BJ (cell line): ENCODE results near the gene TENT5A. TPM values are rescaled to one million over a fixed set of nuclear protein-coding genes. Genes with fewer than 3 reads are reported as not detected.

Source experiments
- CTCF ChIA-PET: fragments of 350-600 bp; formaldehyde crosslinking; extraction: SDS; loops from one replicate; lab custom pipeline; 2021; ENCODE audit warnings: antibody characterized with exemption, inconsistent platforms; lab: Yijun Ruan, JAX
- POLR2A ChIA-PET: fragments of 300-600 bp; sonication (Branson Sonifier 250); formaldehyde crosslinking; extraction: SDS; loops from one replicate; lab custom pipeline; 2021; ENCODE audit warnings: antibody characterized with exemption; lab: Charles Lee
- DNase-seq: peaks from one replicate; pipeline ENCODE4 v3.0.0-alpha.2; 2011; ENCODE audit warnings: low read depth
- H3K27me3 ChIP-seq: 2 replicates; pipeline ENCODE4 v1.6.0; 2011; ENCODE audit warnings: low read length; ENCODE audit not compliant: control insufficient read depth, insufficient read depth
- H3K36me3 ChIP-seq: 2 replicates; pipeline ENCODE4 v1.5.1; 2011; ENCODE audit warnings: low read length; ENCODE audit not compliant: control insufficient read depth, insufficient read depth
- H3K4me3 ChIP-seq: 2 replicates; pipeline ENCODE4 v1.5.1; 2011; ENCODE audit warnings: low read depth, mild to moderate bottlenecking, control low read depth, low read length
- polyA plus RNA-seq: library from polyadenylated mRNA; depleted of rRNA; stranded (reverse); fragments of >200 nt; gene quantifications from 2 replicates; pipeline ENCODE4 v1.2.3, GENCODE V29; 2011
- TF ChIP-seq, protein P1 (sequence below): IDR thresholded peaks from 2 replicates; pipeline ENCODE4 v1.5.1; 2011; ENCODE audit warnings: low read depth, mild to moderate bottlenecking, control low read depth, inconsistent platforms, low read length, moderate library complexity; ENCODE audit not compliant: insufficient read depth

Gene TENT5A
- polyA plus RNA-seq, 1 experiment, result 9.7 TPM

DNA sequence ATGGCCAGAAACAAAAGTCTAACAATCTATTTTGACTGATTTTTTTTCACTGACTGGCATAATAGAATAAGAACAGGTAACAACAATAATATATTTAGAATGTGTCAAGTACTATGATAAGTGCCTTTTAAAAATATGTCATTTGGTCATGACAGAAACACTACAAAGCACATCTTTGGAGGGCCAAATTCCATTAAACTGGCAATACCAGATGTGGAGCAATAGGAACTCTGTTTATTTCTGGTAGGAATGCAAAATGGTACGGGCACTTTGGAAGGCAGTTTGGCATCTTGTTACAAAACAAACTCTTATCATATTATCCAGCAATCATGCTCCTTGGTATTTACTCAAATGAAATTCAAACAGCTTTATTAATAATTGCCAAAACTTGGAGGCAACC lies 39.3 kb downstream of the TENT5A start:
- H3K36me3 ChIP-seq, result no peaks in the 10 kb centered on the region
- ChIA-PET CTCF (no interaction called here), POLR2A (no interaction called here)
- TF ChIP-seq, protein P1, sequence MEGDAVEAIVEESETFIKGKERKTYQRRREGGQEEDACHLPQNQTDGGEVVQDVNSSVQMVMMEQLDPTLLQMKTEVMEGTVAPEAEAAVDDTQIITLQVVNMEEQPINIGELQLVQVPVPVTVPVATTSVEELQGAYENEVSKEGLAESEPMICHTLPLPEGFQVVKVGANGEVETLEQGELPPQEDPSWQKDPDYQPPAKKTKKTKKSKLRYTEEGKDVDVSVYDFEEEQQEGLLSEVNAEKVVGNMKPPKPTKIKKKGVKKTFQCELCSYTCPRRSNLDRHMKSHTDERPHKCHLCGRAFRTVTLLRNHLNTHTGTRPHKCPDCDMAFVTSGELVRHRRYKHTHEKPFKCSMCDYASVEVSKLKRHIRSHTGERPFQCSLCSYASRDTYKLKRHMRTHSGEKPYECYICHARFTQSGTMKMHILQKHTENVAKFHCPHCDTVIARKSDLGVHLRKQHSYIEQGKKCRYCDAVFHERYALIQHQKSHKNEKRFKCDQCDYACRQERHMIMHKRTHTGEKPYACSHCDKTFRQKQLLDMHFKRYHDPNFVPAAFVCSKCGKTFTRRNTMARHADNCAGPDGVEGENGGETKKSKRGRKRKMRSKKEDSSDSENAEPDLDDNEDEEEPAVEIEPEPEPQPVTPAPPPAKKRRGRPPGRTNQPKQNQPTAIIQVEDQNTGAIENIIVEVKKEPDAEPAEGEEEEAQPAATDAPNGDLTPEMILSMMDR, result no peak
- H3K4me3 ChIP-seq, result no peak overlapping the region
- H3K27me3 ChIP-seq, result no peaks in the 10 kb centered on the region
- DNase-seq, result no peak

DNA sequence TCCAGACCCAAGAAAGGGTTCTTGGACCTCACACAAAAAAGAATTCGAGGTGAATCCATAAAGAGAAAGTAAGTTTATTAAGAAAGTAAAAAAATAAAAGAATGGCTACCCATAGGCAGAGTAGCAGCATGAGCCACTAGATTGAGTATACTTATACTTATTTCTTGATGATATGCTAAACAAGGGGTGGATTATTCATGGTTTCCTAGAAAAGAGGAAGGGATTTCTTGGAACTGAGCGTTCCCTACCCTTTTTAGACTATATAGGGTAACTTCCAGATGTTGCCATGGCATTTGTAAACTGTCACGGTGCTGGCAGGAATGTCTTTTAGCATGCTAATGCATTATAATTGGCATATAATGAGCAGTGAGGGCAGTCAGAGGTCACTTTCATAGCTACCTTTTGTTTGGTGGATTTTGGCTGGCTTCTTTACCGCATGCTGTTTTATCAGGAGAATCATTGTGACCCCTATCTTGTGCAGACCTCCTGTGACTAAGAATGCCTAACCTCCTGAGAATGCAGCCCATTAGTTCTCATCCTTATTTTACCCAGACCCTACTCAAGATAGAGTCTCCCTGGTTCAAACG lies 44.3 kb downstream of the TENT5A start:
- ChIA-PET POLR2A (no interaction called here), CTCF (no interaction called here)
- Histone ChIP-seq H3K4me3 (no peak overlapping the region), H3K36me3 (no peaks in the 10 kb centered on the region), H3K27me3 (no peaks in the 10 kb centered on the region)
- TF ChIP-seq, protein P1, result no peak
- DNase-seq, result no peak

DNA sequence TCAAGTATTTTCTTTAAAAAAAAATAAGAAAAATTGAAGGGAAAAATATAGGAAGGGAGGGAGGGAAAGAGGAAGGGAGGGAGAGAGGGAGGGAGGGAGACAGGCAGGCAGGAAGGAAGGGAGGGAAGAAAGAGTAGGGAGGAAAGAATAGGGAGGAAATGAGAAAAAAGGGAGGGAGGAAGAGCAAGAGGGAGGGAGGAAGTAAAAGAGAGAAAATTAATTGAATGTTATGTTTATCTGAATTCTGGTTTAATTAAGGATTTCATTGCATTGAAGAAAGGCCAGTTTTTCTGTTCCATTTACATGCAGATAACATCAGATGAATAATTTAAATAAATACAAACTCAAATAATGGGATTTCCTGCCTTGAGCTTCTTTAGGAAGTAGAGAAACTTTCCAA lies 47.8 kb downstream of the TENT5A start:
- no peaks in the 10 kb centered on the region for H3K27me3 ChIP-seq
- TF ChIP-seq, protein P1, result no peak
- no peak for DNase-seq
- CTCF ChIA-PET, result no interaction called here
- POLR2A ChIA-PET, result no interaction called here
- H3K36me3 ChIP-seq, result no peaks in the 10 kb centered on the region
- no peak overlapping the region for H3K4me3 ChIP-seq

DNA sequence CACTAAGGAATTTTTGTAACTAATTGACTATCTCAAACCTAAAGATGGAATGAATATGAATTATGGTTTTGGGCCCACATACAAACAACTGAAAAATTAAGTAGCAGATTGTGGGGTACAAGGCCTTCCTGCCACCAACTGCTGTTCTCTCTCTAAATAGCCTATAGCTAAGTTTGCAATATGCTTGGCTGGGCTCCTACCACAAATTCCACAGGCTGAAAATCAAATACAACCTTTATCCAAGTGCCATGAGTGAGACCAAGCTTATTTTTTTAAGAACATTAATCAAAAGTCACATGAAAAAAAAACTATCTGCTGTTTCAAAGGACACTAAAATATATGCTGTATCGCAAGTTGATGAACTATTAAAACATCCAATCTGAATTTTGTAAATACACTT lies 52.1 kb downstream of the TENT5A start:
- CTCF ChIA-PET, result no interaction called here
- Histone ChIP-seq H3K27me3 (no peaks in the 10 kb centered on the region), H3K4me3 (no peak overlapping the region), H3K36me3 (no peaks in the 10 kb centered on the region)
- POLR2A ChIA-PET, result no interaction called here
- DNase-seq, result no peak
- TF ChIP-seq, protein P1, result no peak

DNA sequence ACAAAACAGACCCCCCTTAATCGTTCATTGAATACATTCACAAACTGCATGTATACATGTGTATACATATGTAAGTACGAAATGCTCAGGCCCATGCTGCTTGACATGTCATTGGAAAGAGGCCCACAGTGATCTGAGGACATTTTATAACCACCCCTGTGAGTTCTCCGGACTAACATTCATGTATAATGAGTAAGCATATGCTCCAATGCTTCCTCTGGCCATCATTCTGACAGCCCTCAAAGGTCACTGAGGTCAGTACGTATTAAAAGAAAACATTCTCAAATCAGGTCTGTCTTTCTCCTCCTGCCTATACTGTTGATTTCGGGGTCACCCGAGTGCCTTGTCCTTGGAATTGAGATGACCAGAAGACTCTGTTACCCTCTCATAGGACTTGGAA lies 54.9 kb downstream of the TENT5A start:
- ChIA-PET POLR2A (no interaction called here), CTCF (no interaction called here)
- TF ChIP-seq, protein P1, result no peak
- Histone ChIP-seq H3K4me3 (no peak overlapping the region), H3K27me3 (no peaks in the 10 kb centered on the region), H3K36me3 (no peaks in the 10 kb centered on the region)
- no peak for DNase-seq
